Right kidney (tissue), 1 donor: Measurements from ENCODE around the gene OIT3.
"Not testable (repeated sequence)": the region's sequence is repeated elsewhere in the genome, so short reads cannot be mapped to it uniquely, and the experiment has no call there.

Source experiments
- DNase-seq: peaks from one replicate; pipeline ENCODE4 v3.0.0-alpha.2; 2016

The OIT3 gene

GRCh38 chr10:72899545-72899944 is 6.0 kb downstream of the OIT3 start:
- no peak for DNase-seq

DNA sequence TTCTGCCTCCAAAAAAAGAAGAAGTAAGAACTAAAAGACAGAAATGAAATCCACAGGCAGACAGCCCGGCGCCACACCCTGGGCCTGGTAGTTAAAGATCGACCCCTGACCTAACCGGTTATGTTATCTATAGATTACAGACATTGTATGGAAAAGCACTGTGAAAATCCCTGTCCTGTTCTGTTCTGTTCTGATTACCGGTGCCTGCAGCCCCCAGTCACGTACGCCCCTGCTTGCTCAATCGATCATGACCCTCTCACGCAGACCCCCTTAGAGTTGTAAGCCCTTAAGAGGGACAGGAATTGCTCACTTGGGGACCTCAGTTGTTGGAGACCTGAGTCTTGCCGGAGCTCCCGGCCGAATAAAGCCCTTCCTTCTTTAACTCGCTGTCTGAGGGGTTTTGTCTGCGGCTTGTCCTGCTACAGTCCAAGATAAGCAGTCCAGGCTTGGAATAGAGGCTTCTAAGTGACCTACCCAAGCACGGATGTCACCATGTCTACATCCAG is 10.5 kb downstream of the OIT3 start:
- not testable (repeated sequence) for DNase-seq

DNA sequence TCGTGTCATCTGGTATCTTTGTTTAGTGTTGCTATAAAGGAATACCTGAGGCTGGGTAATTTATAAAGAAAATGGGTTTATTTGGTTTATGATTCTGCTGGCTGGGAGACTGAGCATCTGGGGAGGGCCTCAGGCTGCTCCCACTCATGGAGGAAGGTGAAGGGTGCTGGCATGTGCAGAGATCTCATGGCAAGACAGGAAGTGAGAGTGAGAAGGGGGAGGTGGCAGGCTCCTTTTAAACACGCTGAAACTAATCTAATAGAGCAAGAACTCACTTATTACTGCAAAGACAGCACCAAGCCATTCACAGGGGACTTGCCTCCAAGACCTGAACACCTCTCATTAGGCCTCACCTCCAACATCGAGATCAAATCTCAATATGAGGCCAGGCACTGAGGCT is 11.3 kb downstream of the OIT3 start:
- DNase-seq: no peak

GRCh38 chr10:72906446-72906845 is 12.9 kb downstream of the OIT3 start:
- no peak for DNase-seq

GRCh38 chr10:72910705-72911104 is 17.2 kb downstream of the OIT3 start:
- no peak for DNase-seq

GRCh38 chr10:72911758-72912157 is 18.2 kb downstream of the OIT3 start:
- no peak for DNase-seq

DNA sequence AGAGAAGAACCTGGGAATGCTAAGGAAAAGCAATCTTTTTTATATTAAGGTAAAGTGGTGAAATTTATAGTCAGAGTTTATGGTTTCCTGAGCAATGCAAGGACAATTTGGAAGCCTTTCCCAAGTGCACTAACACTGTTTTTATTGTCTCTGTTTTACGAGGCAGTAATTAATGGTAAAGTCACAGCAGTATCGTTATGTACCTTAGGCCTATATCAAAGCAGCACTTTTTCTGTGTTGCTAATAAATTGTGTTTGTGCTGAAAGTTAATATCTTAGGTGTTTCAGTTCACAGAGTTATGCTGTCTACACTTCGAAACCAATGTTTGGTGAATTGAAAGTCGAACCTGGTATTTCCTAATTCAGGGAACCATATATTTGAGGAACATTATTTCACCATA is 19.2 kb downstream of the OIT3 start:
- no peak for DNase-seq

- DNase-seq: no peak
These were observed 19.7 kb downstream of the OIT3 start for GRCh38 chr10:72913287-72913686.

GRCh38 chr10:72917201-72917600 is 23.7 kb downstream of the OIT3 start:
- not testable (repeated sequence) for DNase-seq

DNA sequence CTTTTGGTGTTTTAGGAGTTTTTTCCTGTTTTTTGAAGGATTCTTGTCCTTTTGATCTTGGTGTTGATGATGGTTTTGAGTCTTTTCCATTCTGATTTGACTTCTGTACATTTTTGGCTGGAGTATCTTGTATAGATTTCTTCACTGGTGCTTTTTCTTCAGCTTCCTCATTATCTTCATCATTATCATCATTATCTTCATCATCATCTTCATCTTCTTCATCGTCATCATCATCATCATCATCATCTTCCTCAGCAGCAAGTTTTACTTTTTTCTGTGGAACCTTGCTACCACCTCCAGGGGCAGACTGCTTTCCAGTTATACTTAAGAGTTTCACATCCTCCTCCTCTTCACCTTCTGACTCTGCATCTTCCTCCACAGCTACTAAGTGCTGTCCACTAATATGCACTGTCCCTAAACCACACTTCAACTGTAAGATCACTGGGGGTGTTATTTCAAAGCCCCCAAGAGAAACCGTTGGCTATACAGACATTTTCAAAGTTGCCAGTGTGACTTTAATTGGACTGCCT is 24.3 kb downstream of the OIT3 start:
- DNase-seq: not testable (repeated sequence)

GRCh38 chr10:72918352-72918751 is 24.8 kb downstream of the OIT3 start:
- DNase-seq: no peak

DNA sequence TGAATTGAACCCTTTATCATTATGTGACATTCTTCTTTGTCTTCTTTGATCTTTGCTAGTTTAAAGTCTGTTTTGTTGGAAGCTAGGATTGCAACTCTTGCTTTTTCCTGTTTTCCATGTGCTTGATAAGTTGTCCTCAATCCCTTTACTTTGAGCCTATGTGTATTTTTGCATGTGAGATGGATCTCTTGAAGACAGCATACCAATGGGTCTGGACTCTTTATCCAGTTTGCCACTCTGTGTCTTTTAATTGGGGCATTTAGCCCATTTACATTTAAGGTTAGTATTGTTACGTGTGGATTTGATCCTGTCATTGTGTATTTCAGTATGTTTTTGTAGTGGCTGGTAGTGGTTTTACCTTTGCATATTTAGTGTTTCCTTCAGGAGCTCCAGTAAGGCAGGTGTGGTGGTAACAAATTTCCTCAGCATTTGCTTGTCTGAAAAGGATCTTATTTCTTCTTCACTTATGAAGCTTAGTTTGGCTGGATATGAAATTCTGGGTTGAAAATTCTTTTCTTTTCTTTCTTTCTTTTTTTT is 27.7 kb downstream of the OIT3 start:
- DNase-seq: not testable (repeated sequence)

- DNase-seq: no peak
These were observed 30.8 kb downstream of the OIT3 start for GRCh38 chr10:72924351-72924750.

GRCh38 chr10:72925951-72926465 is 32.5 kb downstream of the OIT3 start:
- DNase-seq: no peak

DNA sequence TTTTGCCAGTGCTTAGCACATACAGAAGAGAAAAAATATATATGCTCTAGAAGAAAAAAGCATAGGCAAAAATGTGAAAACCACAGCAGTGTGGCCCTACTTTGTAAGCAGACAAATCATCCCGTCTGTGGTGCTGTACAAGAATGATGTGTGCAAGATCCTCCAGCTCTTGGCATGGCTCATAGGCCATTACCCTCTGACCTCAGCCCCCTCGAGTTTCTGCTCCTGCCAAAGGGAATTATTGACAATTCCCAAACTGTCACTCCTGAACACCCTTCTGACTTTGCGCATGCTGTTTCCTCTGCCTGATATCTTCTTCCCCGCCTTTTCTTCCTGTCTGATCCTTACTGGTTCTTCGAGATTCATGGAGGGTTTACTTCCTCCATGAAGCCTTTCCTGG is 33.9 kb downstream of the OIT3 start:
- DNase-seq: no peak

- DNase-seq: no peak
These were observed 35.3 kb downstream of the OIT3 start for GRCh38 chr10:72928798-72929197.

DNA sequence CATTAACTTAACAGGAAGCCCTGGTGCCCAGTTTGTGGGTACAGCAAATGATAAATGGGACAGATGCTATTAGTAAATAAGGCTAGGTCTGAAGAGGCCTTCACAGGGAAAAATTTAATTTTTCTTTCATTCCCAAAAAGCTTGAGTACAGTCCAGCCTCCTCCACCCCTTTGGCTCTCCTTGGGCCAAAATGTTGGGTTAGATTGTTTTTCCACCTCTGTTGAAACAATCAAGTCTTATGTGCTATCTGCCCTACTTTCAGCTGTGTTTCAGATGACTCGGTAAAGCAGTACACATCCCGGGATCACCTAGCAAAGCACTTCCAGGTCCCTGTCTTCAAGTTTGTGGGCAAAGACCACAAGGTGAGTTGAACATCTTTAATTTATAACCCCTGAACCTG is 36.7 kb downstream of the OIT3 start:
- no peak for DNase-seq

DNA sequence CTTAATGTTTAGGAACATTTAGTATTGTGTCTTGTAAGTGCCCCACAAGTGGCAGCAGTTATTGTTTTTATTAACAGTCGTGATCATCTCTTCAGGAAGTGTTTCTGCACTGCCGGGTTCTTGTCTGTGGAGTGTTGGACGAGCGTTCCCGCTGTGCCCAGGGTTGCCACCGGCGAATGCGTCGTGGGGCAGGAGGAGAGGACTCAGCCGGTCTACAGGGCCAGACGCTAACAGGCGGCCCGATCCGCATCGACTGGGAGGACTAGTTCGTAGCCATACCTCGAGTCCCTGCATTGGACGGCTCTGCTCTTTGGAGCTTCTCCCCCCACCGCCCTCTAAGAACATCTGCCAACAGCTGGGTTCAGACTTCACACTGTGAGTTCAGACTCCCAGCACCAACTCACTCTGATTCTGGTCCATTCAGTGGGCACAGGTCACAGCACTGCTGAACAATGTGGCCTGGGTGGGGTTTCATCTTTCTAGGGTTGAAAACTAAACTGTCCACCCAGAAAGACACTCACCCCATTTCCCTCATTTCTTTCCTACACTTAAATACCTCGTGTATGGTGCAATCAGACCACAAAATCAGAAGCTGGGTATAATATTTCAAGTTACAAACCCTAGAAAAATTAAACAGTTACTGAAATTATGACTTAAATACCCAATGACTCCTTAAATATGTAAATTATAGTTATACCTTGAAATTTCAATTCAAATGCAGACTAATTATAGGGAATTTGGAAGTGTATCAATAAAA is 38.9 kb downstream of the OIT3 start:
- no peak for DNase-seq

GRCh38 chr10:72935361-72935760 is 41.8 kb downstream of the OIT3 start:
- no peak for DNase-seq

DNA sequence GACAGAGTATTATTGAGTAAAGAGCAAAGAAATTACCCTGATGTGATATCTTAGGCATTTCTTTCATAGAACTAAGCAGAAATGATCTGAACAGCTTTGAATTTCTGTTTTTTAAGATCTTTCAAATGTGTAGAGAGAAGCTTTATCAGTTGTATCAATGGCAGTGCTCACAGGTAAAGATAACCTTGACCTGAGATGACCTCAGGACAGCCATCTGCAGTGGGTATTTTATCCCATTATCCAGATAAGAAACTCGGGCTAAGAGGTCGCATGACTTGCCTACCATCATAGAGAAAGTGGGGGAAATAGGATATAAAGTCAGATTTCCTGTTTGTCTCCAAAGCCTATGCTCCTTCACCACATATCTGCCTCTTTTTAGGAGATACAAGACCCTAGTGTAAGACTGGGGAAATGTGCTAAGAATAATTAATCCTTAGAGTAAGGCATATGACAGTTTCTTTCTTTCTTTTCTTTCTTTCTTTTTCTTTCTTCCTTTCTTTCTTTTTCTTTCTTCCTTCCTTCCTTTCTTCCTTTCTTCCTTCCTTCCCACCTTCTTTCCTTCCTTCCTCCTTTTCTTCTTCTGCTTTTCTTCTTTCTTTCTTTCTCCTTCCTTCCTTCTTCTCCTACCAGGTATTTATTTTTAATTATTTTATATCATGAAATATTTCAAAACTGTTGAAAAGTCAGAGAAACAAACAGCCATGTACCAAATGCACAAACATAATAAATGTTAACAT is 50.1 kb downstream of the OIT3 start:
- DNase-seq: no peak

DNA sequence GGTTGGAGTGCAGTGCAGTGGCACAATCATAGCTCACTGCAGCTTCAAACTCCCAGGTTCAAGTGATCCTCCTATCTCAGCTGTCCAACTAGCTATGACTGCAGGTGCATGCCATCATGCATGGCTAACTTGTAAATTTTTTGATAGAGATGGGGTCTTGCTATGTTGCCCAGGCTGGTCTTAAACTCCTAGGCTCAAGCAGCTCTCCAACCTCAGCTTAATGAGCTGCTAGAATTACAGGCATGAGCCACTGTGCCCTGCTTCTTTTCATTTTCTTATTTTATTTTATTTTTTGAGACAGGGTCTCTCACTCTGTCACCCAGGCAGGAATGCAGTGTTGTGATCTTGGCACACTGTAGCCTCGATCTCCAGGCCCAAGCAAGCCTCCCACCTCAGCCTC is 53.4 kb downstream of the OIT3 start:
- DNase-seq: no peak

DNA sequence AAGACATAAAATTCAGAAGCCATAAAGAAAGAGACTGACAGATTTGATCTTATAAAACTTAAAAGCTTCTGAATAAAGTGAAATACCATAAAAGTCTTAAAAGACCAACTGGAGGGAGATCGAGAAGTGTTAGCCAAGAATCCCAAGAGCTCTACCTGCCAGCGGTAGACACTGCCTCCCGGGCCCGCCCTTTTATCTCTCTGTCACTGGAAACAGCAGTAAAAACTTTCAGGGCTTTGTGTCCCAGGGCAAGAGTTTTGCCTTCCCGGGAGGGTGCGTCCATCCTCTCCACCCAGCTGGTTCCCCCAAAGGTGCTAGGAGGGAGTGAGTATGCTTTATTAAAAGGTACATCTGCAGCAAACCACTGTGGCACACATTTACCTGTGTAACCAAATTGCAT is 55.2 kb downstream of the OIT3 start:
- DNase-seq: no peak

GRCh38 chr10:72951760-72952159 is 58.2 kb downstream of the OIT3 start:
- no peak for DNase-seq
